Measurements from ENCODE around the gene UQCR10.

The UQCR10 gene

GRCh38 chr22:29790061-29790460 is 22.9 kb downstream of the UQCR10 start:
- H3K4me1 ChIP-seq = peaks cover 0 to 3% (median 0%) of the 10 kb centered on the region in 10 experiments; a peak in 3 of 20 replicates
- H3K9ac ChIP-seq = no peak overlapping the region
- no peak overlapping the region for H3K4me3 ChIP-seq
- H3K27ac ChIP-seq = no peak overlapping the region
- H3K36me3 ChIP-seq = peaks cover 74 to 86% (median 82%) of the 10 kb centered on the region in 11 experiments
- no peaks in the 10 kb centered on the region for H3K9me3 ChIP-seq (replicated peaks in 1 of 11)
- H3K4me2 ChIP-seq = no peak overlapping the region
- TF ChIP-seq Cebpa-rat (IDR thresholded peaks at IDR 0.05) = no peak
- H4K20me1 ChIP-seq = peaks cover 0 to 42% (median 0%) of the 10 kb centered on the region in 11 experiments; a peak in 3 of 22 replicates
- H3K27me3 ChIP-seq = no peaks in the 10 kb centered on the region

GRCh38 chr22:29793396-29793795 is 26.2 kb downstream of the UQCR10 start:
- H3K27ac ChIP-seq = no peak overlapping the region

GRCh38 chr22:29795663-29796062 is 28.5 kb downstream of the UQCR10 start:
- Histone ChIP-seq H3K4me3 (no peak overlapping the region), H3K27ac (no peak overlapping the region), H3K4me2 (no peak overlapping the region), H3K27me3 (no peaks in the 10 kb centered on the region), H3K9me3 (replicated peaks in 1 of 11) (no peaks in the 10 kb centered on the region), H3K36me3 (peaks cover 67 to 92% (median 81%) of the 10 kb centered on the region in 11 experiments), H3K9ac (no peak overlapping the region), H3K4me1 (peaks cover 40 to 49% (median 43%) of the 10 kb centered on the region in 10 experiments), H4K20me1 (peaks cover 0 to 28% (median 12%) of the 10 kb centered on the region in 11 experiments; a peak in 9 of 22 replicates)
- no peak for TF ChIP-seq Cebpa-rat (IDR thresholded peaks at IDR 0.05)

More at GRCh38 chr22:29793396-29793795, 26.2 kb downstream of the UQCR10 start:
- Histone ChIP-seq H3K27me3 (no peaks in the 10 kb centered on the region), H3K4me1 (peaks cover 17 to 26% (median 20%) of the 10 kb centered on the region in 10 experiments), H3K9ac (no peak overlapping the region), H3K4me2 (no peak overlapping the region), H3K4me3 (no peak overlapping the region), H3K36me3 (peaks cover 81 to 94% (median 88%) of the 10 kb centered on the region in 11 experiments), H3K9me3 (replicated peaks in 1 of 11) (no peaks in the 10 kb centered on the region), H4K20me1 (peaks cover 0 to 49% (median 8%) of the 10 kb centered on the region in 11 experiments; a peak in 8 of 22 replicates)
- no peak for TF ChIP-seq Cebpa-rat (IDR thresholded peaks at IDR 0.05)

GRCh38 chr22:29797351-29797750 is 30.2 kb downstream of the UQCR10 start:
- peaks cover 67 to 92% (median 81%) of the 10 kb centered on the region in 11 experiments for H3K36me3 ChIP-seq
- peak overlapping the region in 3 of 11 experiments; percentile 7 to 22 (median 20); a peak in 2 of 22 replicates for H3K9ac ChIP-seq
- H3K27me3 ChIP-seq = no peaks in the 10 kb centered on the region
- H3K27ac ChIP-seq = peak overlapping the region in 9 of 11 experiments; percentile 20 to 86 (median 74); a peak in 15 of 22 replicates
- no peak overlapping the region for H3K4me3 ChIP-seq
- peak overlapping the region; percentile 89 to 99 (median 93) for H3K4me2 ChIP-seq
- peaks cover 0 to 25% (median 12%) of the 10 kb centered on the region in 11 experiments; a peak in 9 of 22 replicates for H4K20me1 ChIP-seq
- TF ChIP-seq Cebpa-rat (IDR thresholded peaks at IDR 0.05) = no peak
- H3K9me3 ChIP-seq (replicated peaks in 1 of 11) = no peaks in the 10 kb centered on the region
- H3K4me1 ChIP-seq = peaks cover 52 to 60% (median 57%) of the 10 kb centered on the region in 10 experiments

GRCh38 chr22:29798318-29798717 is 31.1 kb downstream of the UQCR10 start:
- TF ChIP-seq Cebpa-rat (IDR thresholded peaks at IDR 0.05) = no peak
- peak overlapping the region; percentile 35 to 73 (median 58); a peak in 15 of 22 replicates for H3K9ac ChIP-seq
- peak overlapping the region in 5 of 10 experiments; percentile 11 to 43 (median 23); a peak in 6 of 20 replicates for H3K4me3 ChIP-seq
- H3K4me2 ChIP-seq = peak overlapping the region; percentile 89 to 99 (median 93)
- peak overlapping the region; percentile 68 to 86 (median 74); a peak in 21 of 22 replicates for H3K27ac ChIP-seq
- no peaks in the 10 kb centered on the region for H3K27me3 ChIP-seq
- peaks cover 0 to 23% (median 12%) of the 10 kb centered on the region in 11 experiments; a peak in 9 of 22 replicates for H4K20me1 ChIP-seq
- H3K4me1 ChIP-seq = peaks cover 52 to 60% (median 57%) of the 10 kb centered on the region in 10 experiments
- H3K36me3 ChIP-seq = peaks cover 67 to 92% (median 81%) of the 10 kb centered on the region in 11 experiments
- no peaks in the 10 kb centered on the region for H3K9me3 ChIP-seq (replicated peaks in 1 of 11)

- peak overlapping the region; percentile 89 to 99 (median 93) for H3K4me2 ChIP-seq
- H3K36me3 ChIP-seq = peaks cover 68 to 92% (median 81%) of the 10 kb centered on the region in 11 experiments
- H3K27me3 ChIP-seq = no peaks in the 10 kb centered on the region
- H3K9me3 ChIP-seq (replicated peaks in 1 of 11) = no peaks in the 10 kb centered on the region
- TF ChIP-seq Cebpa-rat (IDR thresholded peaks at IDR 0.05) = no peak
- H3K27ac ChIP-seq = peak overlapping the region; percentile 68 to 86 (median 74)
- peaks cover 0 to 23% (median 12%) of the 10 kb centered on the region in 11 experiments; a peak in 9 of 22 replicates for H4K20me1 ChIP-seq
- peaks cover 52 to 60% (median 57%) of the 10 kb centered on the region in 10 experiments for H3K4me1 ChIP-seq
- H3K4me3 ChIP-seq = peak overlapping the region in 8 of 10 experiments; percentile 8 to 43 (median 23); a peak in 9 of 20 replicates
- peak overlapping the region; percentile 35 to 73 (median 58); a peak in 19 of 22 replicates for H3K9ac ChIP-seq
Measured at GRCh38 chr22:29798801-29799200, 31.6 kb downstream of the UQCR10 start.

GRCh38 chr22:29799217-29799680 is 32.1 kb downstream of the UQCR10 start:
- peaks cover 0 to 23% (median 12%) of the 10 kb centered on the region in 11 experiments; a peak in 9 of 22 replicates for H4K20me1 ChIP-seq
- TF ChIP-seq Cebpa-rat (IDR thresholded peaks at IDR 0.05) = peak in 4 of 11 experiments; percentile 9 to 57 (median 50); a peak in 7 of 22 replicates
- H3K4me3 ChIP-seq = peak overlapping the region in 8 of 10 experiments; percentile 8 to 43 (median 23); a peak in 12 of 20 replicates
- H3K27me3 ChIP-seq = no peaks in the 10 kb centered on the region
- H3K27ac ChIP-seq = peak overlapping the region; percentile 68 to 86 (median 74)
- peaks cover 52 to 60% (median 57%) of the 10 kb centered on the region in 10 experiments for H3K4me1 ChIP-seq
- peak overlapping the region; percentile 89 to 99 (median 93) for H3K4me2 ChIP-seq
- no peaks in the 10 kb centered on the region for H3K9me3 ChIP-seq (replicated peaks in 1 of 11)
- H3K36me3 ChIP-seq = peaks cover 71 to 92% (median 84%) of the 10 kb centered on the region in 11 experiments
- peak overlapping the region; percentile 35 to 73 (median 58); a peak in 19 of 22 replicates for H3K9ac ChIP-seq

GRCh38 chr22:29801153-29801552 is 34.0 kb downstream of the UQCR10 start:
- H4K20me1 ChIP-seq = peaks cover 0 to 28% (median 12%) of the 10 kb centered on the region in 11 experiments; a peak in 10 of 22 replicates
- H3K27ac ChIP-seq = 0 out of 22 replicates have a peak overlapping the region, but pooled peaks of 2 of the 11 experiments have one; percentile 5 to 9
- H3K27me3 ChIP-seq = no peaks in the 10 kb centered on the region
- TF ChIP-seq Cebpa-rat (IDR thresholded peaks at IDR 0.05) = no peak
- peak overlapping the region in 6 of 11 experiments; percentile 19 to 97 (median 92); a peak in 4 of 22 replicates for H3K4me2 ChIP-seq
- no peak overlapping the region for H3K9ac ChIP-seq
- H3K36me3 ChIP-seq = peaks cover 71 to 92% (median 84%) of the 10 kb centered on the region in 11 experiments
- H3K9me3 ChIP-seq (replicated peaks in 1 of 11) = no peaks in the 10 kb centered on the region
- H3K4me1 ChIP-seq = peaks cover 52 to 60% (median 56%) of the 10 kb centered on the region in 10 experiments
- H3K4me3 ChIP-seq = no peak overlapping the region

GRCh38 chr22:29801796-29802195 is 34.6 kb downstream of the UQCR10 start:
- Histone ChIP-seq H3K27me3 (no peaks in the 10 kb centered on the region), H3K4me2 (no peak overlapping the region), H3K9me3 (replicated peaks in 1 of 11) (no peaks in the 10 kb centered on the region), H4K20me1 (peaks cover 0 to 22% (median 7%) of the 10 kb centered on the region in 11 experiments; a peak in 10 of 22 replicates), H3K4me1 (peaks cover 47 to 54% (median 52%) of the 10 kb centered on the region in 10 experiments), H3K36me3 (peaks cover 71 to 92% (median 84%) of the 10 kb centered on the region in 11 experiments), H3K9ac (peak overlapping the region in 2 of 11 experiments; percentile 7 to 8; a peak in 1 of 22 replicates), H3K27ac (peak overlapping the region in 3 of 11 experiments; percentile 3 to 9 (median 5); a peak in 2 of 22 replicates), H3K4me3 (no peak overlapping the region)
- no peak for TF ChIP-seq Cebpa-rat (IDR thresholded peaks at IDR 0.05)
